T-cell (primary cell): ENCODE data around the gene PCGF5. TPM values are rescaled to one million over a fixed set of nuclear protein-coding genes. Genes with fewer than 3 reads are reported as not detected.
"Not testable (repeated sequence)": the region's sequence is repeated elsewhere in the genome, so short reads cannot be mapped to it uniquely, and the experiment has no call there.

Experiments used
- ATAC-seq, 4 experiments: fragments of 200-7000 bp in 3 of 4; fragments of 150-1000 bp in 1 of 4; cut with Tn5 transposase; replicated peaks in 1 of 4; 1 replicate in 3 of 4; 2 replicates in 1 of 4; pipeline ENCODE4 v1.10.0; 2021; ENCODE audit warnings: moderate library complexity in 3 of 4, mild to moderate bottlenecking in 2 of 4, moderate number of reproducible peaks in 1 of 4
- CTCF ChIA-PET, 2 donors: fragments of 300-600 bp; sonication (Branson Sonifier 250); formaldehyde crosslinking; loops; one replicate each; lab custom pipeline; 2022; ENCODE audit warnings: antibody characterized with exemption in 2 of 2; lab: Charles Lee
- POLR2A ChIA-PET, 2 donors: fragments of 300-600 bp; sonication (Branson Sonifier 250); formaldehyde crosslinking; loops; one replicate each; lab custom pipeline; 2022; ENCODE audit warnings: antibody characterized with exemption in 2 of 2; lab: Charles Lee
- DNase-seq, 35 experiments: peaks; one replicate each; pipeline versions ENCODE4 v3.0.0 to v3.0.0-alpha.2; 2013 to 2023
- H3K27ac ChIP-seq: one replicate; pipeline ENCODE4 v1.5.1; 2013; ENCODE audit warnings: low read length
- H3K27me3 ChIP-seq, 2 experiments: replicated peaks in 1 of 2; 1 replicate in 1 of 2; 2 replicates in 1 of 2; pipeline versions ENCODE4 v1.6.1 to v1.7.0; 2013; ENCODE audit warnings: low read length in 1 of 2, mixed read lengths in 1 of 2; ENCODE audit not compliant: control insufficient read depth in 2 of 2, insufficient read depth in 2 of 2; ENCODE audit errors: extremely low read depth in 1 of 2
- H3K36me3 ChIP-seq, 2 donors: 1 replicate in 1 of 2; 2 replicates in 1 of 2; pipeline versions ENCODE4 v1.6.1 to v1.7.0; 2013; ENCODE audit warnings: low read length in 1 of 2; ENCODE audit not compliant: control insufficient read depth in 2 of 2, insufficient read depth in 1 of 2; ENCODE audit errors: extremely low read depth in 1 of 2
- H3K4me1 ChIP-seq, 2 experiments: 1 replicate in 1 of 2; 2 replicates in 1 of 2; pipeline versions ENCODE4 v1.6.1 to v1.7.0; 2013; ENCODE audit warnings: low read length in 2 of 2, mixed read lengths in 1 of 2; ENCODE audit not compliant: insufficient read depth in 2 of 2, control insufficient read depth in 1 of 2; ENCODE audit errors: extremely low read depth in 1 of 2
- H3K4me3 ChIP-seq, 2 donors: 1 replicate in 1 of 2; 2 replicates in 1 of 2; pipeline versions ENCODE4 v1.5.1 to v1.7.0; 2013; ENCODE audit warnings: mild to moderate bottlenecking in 2 of 2, low read length in 1 of 2, moderate library complexity in 1 of 2; ENCODE audit not compliant: control insufficient read depth in 1 of 2; ENCODE audit errors: extremely low read depth in 1 of 2
- H3K9me3 ChIP-seq: 2 replicates; pipeline ENCODE4 v1.7.0; 2013
- H3K27ac Mint-ChIP-seq, 2 donors: one replicate each; pipeline ENCODE4 v1.8.0; 2020 to 2021; ENCODE audit warnings: mild to moderate bottlenecking in 2 of 2, mixed read lengths in 2 of 2
- H3K27me3 Mint-ChIP-seq, 2 donors: one replicate each; pipeline ENCODE4 v1.8.0; 2021 to 2022; ENCODE audit warnings: mixed read lengths in 2 of 2
- H3K36me3 Mint-ChIP-seq: one replicate; pipeline ENCODE4 v1.8.0; 2021; ENCODE audit warnings: mixed read lengths
- H3K4me1 Mint-ChIP-seq, 3 donors: one replicate each; pipeline ENCODE4 v1.8.0; 2020 to 2022; ENCODE audit warnings: mixed read lengths in 3 of 3, mild to moderate bottlenecking in 1 of 3
- H3K4me3 Mint-ChIP-seq, 3 donors: one replicate each; pipeline ENCODE4 v1.8.0; 2020 to 2022; ENCODE audit warnings: mild to moderate bottlenecking in 3 of 3, mixed read lengths in 3 of 3, moderate library complexity in 3 of 3
- H3K9me3 Mint-ChIP-seq, 3 donors: one replicate each; pipeline ENCODE4 v1.8.0; 2020 to 2022; ENCODE audit warnings: mixed read lengths in 3 of 3
- WGBS: methylation state at CpG from one replicate; pipeline ENCODE4 v1.1.5; 2013; ENCODE audit warnings: missing lambda C conversion rate; ENCODE audit not compliant: insufficient coverage; 5-methylcytosine and 5-hydroxymethylcytosine counted together
- total RNA-seq, 35 experiments: library from RNA in 6 of 35; stranded (reverse) in 6 of 35; fragments of 120-200 nt in 1 of 35; gene quantifications; one replicate each; pipeline versions ENCODE4 v1.2.1 to v1.2.4 and lab custom pipeline; 2013 to 2026

Gene PCGF5
- total RNA-seq, 5 donors from 2014 or later (not counting 1 experiment from before 2014, with no cell fraction given), result 48.9 to 73.1 (median 59.4) TPM

- H3K4me3 Mint-ChIP-seq, result no peak overlapping the region
- ATAC-seq (no peak), DNase-seq (no peak)
- H3K4me3 ChIP-seq, result no peak overlapping the region
- peak overlapping the region; percentile 18 to 41 for H3K27ac Mint-ChIP-seq
- no CpG with 5 or more reads among the region's 3 CpGs for WGBS
- H3K4me1 Mint-ChIP-seq, result peaks cover 0 to 6% (median 3%) of the 10 kb centered on the region in 3 donors
- H3K36me3 Mint-ChIP-seq, result peaks cover 27% of the 10 kb centered on the region
- CTCF ChIA-PET, result interaction anchor here (0.5 to 7.5 kb wide), 38 partner anchors 8 to 508 kb away, joined by 3 to 248 read pairs (median 7); no protein-coding TSS in a partner anchor
- H3K36me3 ChIP-seq, result peaks cover 0 to 27% of the 10 kb centered on the region in 2 donors
- peaks cover 3 to 13% of the 10 kb centered on the region in 2 experiments for H3K4me1 ChIP-seq
- H3K27me3 Mint-ChIP-seq, result no peaks in the 10 kb centered on the region
- no peaks in the 10 kb centered on the region for H3K27me3 ChIP-seq
- POLR2A ChIA-PET, result interaction anchor here (0.7 to 1.9 kb wide), 3 partner anchors 11 to 87 kb away, joined by 6 to 10 read pairs (median 7); no protein-coding TSS in a partner anchor
- no peaks in the 10 kb centered on the region for H3K9me3 ChIP-seq
- no peak overlapping the region for H3K27ac ChIP-seq
- H3K9me3 Mint-ChIP-seq, result no peaks in the 10 kb centered on the region
These were observed 29.2 kb downstream of the PCGF5 start for GRCh38 chr10:91249700-91250099.

GRCh38 chr10:91250341-91250740 is 29.9 kb downstream of the PCGF5 start:
- H3K36me3 ChIP-seq, result peaks cover 4 to 33% of the 10 kb centered on the region in 2 donors
- no peaks in the 10 kb centered on the region for H3K27me3 Mint-ChIP-seq
- POLR2A ChIA-PET, result interaction anchor here (0.5 to 1.9 kb wide), 13 partner anchors 9 to 1644 kb away, joined by 3 to 10 read pairs (median 3); partner anchors contain the start of gene PCGF5 (in 1 of the 2)
- no peak overlapping the region for H3K4me3 Mint-ChIP-seq
- peaks cover 3 to 12% of the 10 kb centered on the region in 2 experiments for H3K4me1 ChIP-seq
- H3K4me3 ChIP-seq, result no peak overlapping the region
- H3K27ac ChIP-seq, result no peak overlapping the region
- no peak for DNase-seq
- no peaks in the 10 kb centered on the region for H3K9me3 ChIP-seq
- H3K4me1 Mint-ChIP-seq, result peaks cover 0 to 6% (median 3%) of the 10 kb centered on the region in 3 donors
- no peaks in the 10 kb centered on the region for H3K27me3 ChIP-seq
- no peak for ATAC-seq
- H3K27ac Mint-ChIP-seq, result peak overlapping the region; percentile 41 to 75
- no peaks in the 10 kb centered on the region for H3K9me3 Mint-ChIP-seq
- WGBS, result no CpG with 5 or more reads among the region's 1 CpG
- CTCF ChIA-PET, result interaction anchor here (0.5 to 7.5 kb wide), 66 partner anchors 9 to 1414 kb away, joined by 3 to 248 read pairs (median 4); partner anchors contain the start of gene PCGF5 (in 1 of the 2)
- H3K36me3 Mint-ChIP-seq, result peaks cover 32% of the 10 kb centered on the region

- no peaks in the 10 kb centered on the region for H3K27me3 Mint-ChIP-seq
- DNase-seq, result peak in 34 of 35 experiments; percentile 18 to 82 (median 48)
- Histone ChIP-seq H3K36me3 (peaks cover 4 to 38% of the 10 kb centered on the region in 2 donors), H3K27me3 (no peaks in the 10 kb centered on the region), H3K4me1 (peaks cover 3 to 8% of the 10 kb centered on the region in 2 experiments), H3K27ac (no peak overlapping the region), H3K4me3 (no peak overlapping the region), H3K9me3 (no peaks in the 10 kb centered on the region)
- H3K4me1 Mint-ChIP-seq, result peaks cover 0 to 6% (median 3%) of the 10 kb centered on the region in 3 donors
- no peak overlapping the region for H3K4me3 Mint-ChIP-seq
- ChIA-PET CTCF (interaction anchor here (0.7 to 7.5 kb wide), 52 partner anchors 9 to 1796 kb away, joined by 3 to 248 read pairs (median 5); no protein-coding TSS in a partner anchor), POLR2A (interaction anchor here (0.5 to 1.9 kb wide), 7 partner anchors 89 to 363 kb away, joined by 3 to 10 read pairs (median 4); no protein-coding TSS in a partner anchor)
- peak; percentile 63 to 77 (median 72) for ATAC-seq
- H3K27ac Mint-ChIP-seq, result no peak overlapping the region
- no peaks in the 10 kb centered on the region for H3K9me3 Mint-ChIP-seq
- peaks cover 40% of the 10 kb centered on the region for H3K36me3 Mint-ChIP-seq
These were observed 31.1 kb downstream of the PCGF5 start for GRCh38 chr10:91251430-91252056.

GRCh38 chr10:91253300-91253699 is 32.8 kb downstream of the PCGF5 start:
- ChIA-PET CTCF (interaction anchor here (0.5 to 7.5 kb wide), 8 partner anchors 24 to 374 kb away, joined by 3 to 248 read pairs (median 3); no protein-coding TSS in a partner anchor), POLR2A (no interaction called here)
- no peaks in the 10 kb centered on the region for H3K9me3 ChIP-seq
- Mint-ChIP-seq H3K4me1 (peaks cover 0 to 6% (median 3%) of the 10 kb centered on the region in 3 donors), H3K27ac (no peak overlapping the region), H3K9me3 (no peaks in the 10 kb centered on the region), H3K27me3 (no peaks in the 10 kb centered on the region), H3K4me3 (no peak overlapping the region), H3K36me3 (peaks cover 54% of the 10 kb centered on the region)
- H3K4me3 ChIP-seq, result no peak overlapping the region
- ATAC-seq (no peak), DNase-seq (no peak)
- H3K36me3 ChIP-seq, result peaks cover 4 to 40% of the 10 kb centered on the region in 2 donors
- H3K27me3 ChIP-seq, result no peaks in the 10 kb centered on the region
- H3K27ac ChIP-seq, result no peak overlapping the region
- no peaks in the 10 kb centered on the region for H3K4me1 ChIP-seq
- whole genome bisulfite sequencing, result 100% methylated on average over 1 of the region's 4 CpGs

- CTCF ChIA-PET, result interaction anchor here in 1 of 2 donors (1.0 kb wide), 1 partner anchor 251 kb away, joined by 4 read pairs; no protein-coding TSS in a partner anchor
These were observed 36.8 kb downstream of the PCGF5 start for GRCh38 chr10:91257310-91257709.

GRCh38 chr10:91260417-91260816 is 40.0 kb downstream of the PCGF5 start:
- WGBS, result no CpG with 5 or more reads among the region's 3 CpGs
- ATAC-seq, H3K4me1 Mint-ChIP-seq, H3K4me1 ChIP-seq, H3K27me3 Mint-ChIP-seq, H3K27ac Mint-ChIP-seq, H3K4me3 Mint-ChIP-seq, H3K4me3 ChIP-seq, DNase-seq, H3K9me3 ChIP-seq, H3K9me3 Mint-ChIP-seq, H3K27me3 ChIP-seq, H3K27ac ChIP-seq: not testable (repeated sequence)
- H3K36me3 ChIP-seq, result peaks cover 0 to 15% of the 10 kb centered on the region in 2 donors
- ChIA-PET POLR2A (interaction anchor here in 1 of 2 donors (0.5 to 1.2 kb wide), 2 partner anchors 10 to 97 kb away, joined by 5 to 7 read pairs; no protein-coding TSS in a partner anchor), CTCF (interaction anchor here in 1 of 2 donors (1.2 to 1.5 kb wide), 3 partner anchors 10 to 254 kb away, joined by 3 to 4 read pairs (median 4); no protein-coding TSS in a partner anchor)
- peaks cover 54% of the 10 kb centered on the region for H3K36me3 Mint-ChIP-seq

More at GRCh38 chr10:91257310-91257709, 36.8 kb downstream of the PCGF5 start:
- Mint-ChIP-seq H3K9me3 (no peaks in the 10 kb centered on the region), H3K27ac (no peak overlapping the region), H3K27me3 (no peaks in the 10 kb centered on the region), H3K4me3 (no peak overlapping the region), H3K36me3 (peaks cover 67% of the 10 kb centered on the region), H3K4me1 (no peaks in the 10 kb centered on the region)
- ATAC-seq (no peak), DNase-seq (no peak)
- Histone ChIP-seq H3K27me3 (no peaks in the 10 kb centered on the region), H3K27ac (no peak overlapping the region), H3K36me3 (peaks cover 4 to 39% of the 10 kb centered on the region in 2 donors), H3K4me3 (no peak overlapping the region), H3K4me1 (no peaks in the 10 kb centered on the region), H3K9me3 (no peaks in the 10 kb centered on the region)
- 100% methylated on average over 1 of the region's 3 CpGs for WGBS
- POLR2A ChIA-PET, result no interaction called here
